ENCODE data around the gene CERK.

CERK gene

DNA sequence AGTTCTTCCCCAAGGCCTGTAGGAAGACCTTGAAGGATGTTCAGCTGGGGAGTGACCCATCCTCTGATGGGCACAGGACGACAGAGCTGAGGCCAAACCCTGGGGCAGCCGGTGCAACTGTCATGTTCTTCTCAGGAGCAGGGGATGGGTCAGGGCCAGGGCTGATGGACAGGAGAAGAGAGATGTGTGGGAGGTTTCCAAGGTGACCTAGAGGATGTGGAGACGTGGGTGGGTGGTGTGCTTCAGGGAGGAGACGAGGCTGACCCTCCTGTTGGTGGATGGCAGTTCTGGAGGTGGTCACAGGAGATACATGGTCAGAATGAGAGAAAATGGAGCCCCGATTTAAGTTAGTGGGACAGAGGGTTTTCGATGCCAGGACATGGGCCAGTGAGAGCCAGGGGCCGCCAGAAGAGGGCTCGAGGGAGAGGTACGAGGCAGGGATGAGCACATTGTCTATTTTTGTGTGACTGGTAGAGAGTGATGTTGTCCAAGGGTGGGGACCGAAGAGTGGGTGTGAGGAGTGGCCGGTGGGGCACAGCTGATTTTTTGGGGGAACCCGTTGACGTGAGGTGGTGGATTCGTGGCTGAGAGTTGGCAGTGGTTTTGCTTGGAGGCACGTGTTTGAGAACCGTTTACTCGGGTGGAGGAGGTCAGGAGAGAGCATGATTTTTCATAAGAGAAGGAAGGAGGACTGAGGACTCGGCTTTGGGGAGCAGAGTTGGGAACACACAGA, 39.0 kb upstream of the CERK start:
- Histone ChIP-seq H3K4me1 (ENCODE audit: low read length) (peaks cover 53% of the 10 kb centered on the region), H3K36me3 (replicated peaks; ENCODE audit: low read depth, low read length) (peaks cover 52% of the 10 kb centered on the region), H3K4me3 (ENCODE audit: low read length) (peak overlapping the region; percentile 74), H2AFZ (ENCODE audit: low read depth, low read length) (no peak overlapping the region), H3K27me3 (ENCODE audit: low read depth, low read length) (no peaks in the 10 kb centered on the region), H3K27ac (ENCODE audit: low read length) (peak overlapping the region; percentile 98), H3K4me2 (ENCODE audit: low read length) (peak overlapping the region; percentile 95), H3K9me3 (ENCODE audit: insufficient read depth, low read length) (no peaks in the 10 kb centered on the region), H4K20me1 (ENCODE audit: insufficient read depth, low read length) (peaks cover 44% of the 10 kb centered on the region), H3K79me2 (ENCODE audit: low read length) (peaks cover 81% of the 10 kb centered on the region), H3K9ac (ENCODE audit: low read length) (peak overlapping the region; percentile 83)
- no peak for TF ChIP-seq EZH2phosphoT487 (IDR thresholded peaks at IDR 0.05; ENCODE audit: low read depth)
- TF ChIP-seq, protein P1, sequence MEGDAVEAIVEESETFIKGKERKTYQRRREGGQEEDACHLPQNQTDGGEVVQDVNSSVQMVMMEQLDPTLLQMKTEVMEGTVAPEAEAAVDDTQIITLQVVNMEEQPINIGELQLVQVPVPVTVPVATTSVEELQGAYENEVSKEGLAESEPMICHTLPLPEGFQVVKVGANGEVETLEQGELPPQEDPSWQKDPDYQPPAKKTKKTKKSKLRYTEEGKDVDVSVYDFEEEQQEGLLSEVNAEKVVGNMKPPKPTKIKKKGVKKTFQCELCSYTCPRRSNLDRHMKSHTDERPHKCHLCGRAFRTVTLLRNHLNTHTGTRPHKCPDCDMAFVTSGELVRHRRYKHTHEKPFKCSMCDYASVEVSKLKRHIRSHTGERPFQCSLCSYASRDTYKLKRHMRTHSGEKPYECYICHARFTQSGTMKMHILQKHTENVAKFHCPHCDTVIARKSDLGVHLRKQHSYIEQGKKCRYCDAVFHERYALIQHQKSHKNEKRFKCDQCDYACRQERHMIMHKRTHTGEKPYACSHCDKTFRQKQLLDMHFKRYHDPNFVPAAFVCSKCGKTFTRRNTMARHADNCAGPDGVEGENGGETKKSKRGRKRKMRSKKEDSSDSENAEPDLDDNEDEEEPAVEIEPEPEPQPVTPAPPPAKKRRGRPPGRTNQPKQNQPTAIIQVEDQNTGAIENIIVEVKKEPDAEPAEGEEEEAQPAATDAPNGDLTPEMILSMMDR (IDR thresholded peaks at IDR 0.05; ENCODE audit: low read depth, low read length), result no peak

DNA sequence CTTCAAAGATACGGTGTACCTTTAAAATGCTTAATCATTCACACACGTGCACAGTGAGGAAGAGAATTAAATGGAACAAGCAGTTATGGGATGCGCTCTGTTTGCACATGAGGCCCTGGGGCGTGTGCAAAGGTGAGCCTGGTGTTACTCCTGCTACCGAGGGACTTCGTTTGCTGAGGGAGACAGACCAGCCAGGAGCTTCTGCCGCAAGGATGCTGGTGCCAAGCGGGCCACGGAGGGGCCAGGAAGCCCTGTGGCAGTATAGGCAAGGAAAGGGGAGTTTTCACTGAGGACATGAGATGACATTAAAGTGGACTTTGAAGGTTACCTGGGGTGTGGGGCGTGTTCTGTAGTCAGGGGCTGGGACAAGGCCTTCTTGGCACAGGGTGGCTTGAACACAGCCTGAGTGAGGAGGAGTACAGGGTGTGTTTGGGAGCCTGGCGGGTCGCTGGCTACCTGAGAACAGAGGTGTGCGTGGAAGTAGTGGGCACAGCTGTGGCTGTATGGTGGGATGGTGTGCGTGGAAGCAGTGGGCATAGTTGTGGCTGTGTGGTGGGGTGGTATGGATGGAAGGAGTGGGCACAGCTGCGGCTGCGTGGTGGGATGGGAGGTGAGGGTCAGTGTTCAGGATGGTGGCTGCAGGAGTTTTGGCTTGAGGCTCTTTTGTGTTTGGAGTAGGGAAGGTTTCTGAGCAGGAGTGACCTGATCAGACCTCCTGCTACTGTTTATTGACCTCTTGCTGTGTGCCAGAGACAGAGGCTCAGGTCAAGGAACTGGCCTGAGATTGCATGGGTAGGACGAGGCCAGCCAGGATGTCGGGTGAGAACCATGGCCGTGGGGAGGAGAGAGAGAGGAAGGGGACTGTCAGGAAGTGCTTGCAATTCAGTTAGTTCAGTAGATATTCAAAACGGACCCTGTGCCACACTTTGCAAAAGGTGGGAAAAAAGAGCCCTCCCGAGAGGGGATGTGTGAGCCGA, 38.1 kb upstream of the CERK start:
- Histone ChIP-seq H3K4me1 (ENCODE audit: low read length) (peaks cover 60% of the 10 kb centered on the region), H3K9ac (ENCODE audit: low read length) (peak overlapping the region; percentile 83), H3K27me3 (ENCODE audit: low read depth, low read length) (no peaks in the 10 kb centered on the region), H3K79me2 (ENCODE audit: low read length) (peaks cover 80% of the 10 kb centered on the region), H4K20me1 (ENCODE audit: insufficient read depth, low read length) (peaks cover 35% of the 10 kb centered on the region), H3K27ac (ENCODE audit: low read length) (peak overlapping the region; percentile 98), H3K9me3 (ENCODE audit: insufficient read depth, low read length) (no peaks in the 10 kb centered on the region), H3K36me3 (replicated peaks; ENCODE audit: low read depth, low read length) (peaks cover 47% of the 10 kb centered on the region), H3K4me3 (ENCODE audit: low read length) (peak overlapping the region; percentile 74), H2AFZ (ENCODE audit: low read depth, low read length) (no peak overlapping the region), H3K4me2 (ENCODE audit: low read length) (peak overlapping the region; percentile 95)
- TF ChIP-seq, protein P1 (IDR thresholded peaks at IDR 0.05; ENCODE audit: low read depth, low read length), result no peak
- TF ChIP-seq EZH2phosphoT487 (IDR thresholded peaks at IDR 0.05; ENCODE audit: low read depth), result no peak

DNA sequence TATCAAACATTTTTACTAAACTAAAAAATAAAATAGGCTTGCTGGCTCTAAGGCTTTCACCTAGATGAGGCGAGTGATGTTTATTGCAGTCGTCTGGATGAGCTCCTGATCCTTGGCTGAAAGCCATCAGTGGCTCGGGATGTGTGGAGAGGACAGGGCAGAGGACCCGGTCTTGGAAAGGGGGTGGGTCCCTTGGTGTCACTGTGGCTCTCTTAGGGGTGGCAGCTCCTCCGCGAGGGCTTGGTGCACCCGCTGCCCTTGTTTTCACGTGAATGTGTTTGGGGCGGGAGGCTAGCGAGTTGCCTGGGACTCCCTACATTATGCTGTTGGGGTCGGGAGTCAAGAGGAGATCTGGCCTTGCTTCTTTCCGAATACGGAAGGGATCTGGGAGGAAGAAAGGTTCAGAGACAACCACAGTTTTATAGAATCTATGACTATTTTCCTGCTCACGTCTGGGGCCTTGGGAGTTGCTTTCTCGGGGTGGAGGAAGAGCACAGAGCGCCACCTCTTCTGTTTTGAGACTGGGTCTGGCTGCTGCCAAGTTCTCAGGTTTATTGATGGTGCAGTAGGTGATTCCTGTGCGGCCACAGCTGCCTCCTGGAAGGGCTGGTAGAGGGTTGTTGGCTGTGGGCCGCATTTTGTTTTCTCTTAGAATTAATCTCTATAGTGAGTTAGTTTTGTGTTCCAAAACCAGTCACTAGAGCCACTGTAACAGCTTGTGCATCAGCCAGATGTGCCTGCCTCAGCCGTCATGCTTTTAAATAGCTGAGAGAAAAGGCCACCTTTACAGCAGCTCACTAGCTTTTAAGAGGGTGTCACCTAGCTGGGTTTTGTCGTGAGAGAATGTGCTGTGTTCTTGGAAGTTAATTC, 37.2 kb upstream of the CERK start:
- Histone ChIP-seq H3K4me2 (ENCODE audit: low read length) (peak overlapping the region; percentile 95), H3K4me1 (ENCODE audit: low read length) (peaks cover 70% of the 10 kb centered on the region), H3K9me3 (ENCODE audit: insufficient read depth, low read length) (no peaks in the 10 kb centered on the region), H3K4me3 (ENCODE audit: low read length) (peak overlapping the region; percentile 74), H3K27ac (ENCODE audit: low read length) (peak overlapping the region; percentile 98), H3K27me3 (ENCODE audit: low read depth, low read length) (no peaks in the 10 kb centered on the region), H4K20me1 (ENCODE audit: insufficient read depth, low read length) (peaks cover 26% of the 10 kb centered on the region), H3K79me2 (ENCODE audit: low read length) (peaks cover 80% of the 10 kb centered on the region), H3K9ac (ENCODE audit: low read length) (peak overlapping the region; percentile 83), H2AFZ (ENCODE audit: low read depth, low read length) (no peak overlapping the region), H3K36me3 (replicated peaks; ENCODE audit: low read depth, low read length) (peaks cover 39% of the 10 kb centered on the region)
- TF ChIP-seq EZH2phosphoT487 (IDR thresholded peaks at IDR 0.05; ENCODE audit: low read depth), result no peak
- TF ChIP-seq, protein P1 (IDR thresholded peaks at IDR 0.05; ENCODE audit: low read depth, low read length), result peak; percentile 26; the same call in 1 of the 2 replicates

Measured in OCI-LY3 (cell line).